Measurements from ENCODE around the gene IL1RAPL1. TPM values are rescaled to one million over a fixed set of nuclear protein-coding genes. Genes with fewer than 3 reads are reported as not detected.

The IL1RAPL1 gene
- total RNA-seq, 4 donors from 2014 or later, result 0.78 TPM; not detected in 3

- no peak for DNase-seq
- H3K9me3 ChIP-seq, result no peaks in the 10 kb centered on the region
- H3K36me3 ChIP-seq, result no peaks in the 10 kb centered on the region
- no peak overlapping the region for H3K4me3 ChIP-seq (replicated peaks in 1 of 3)
- no peak for TF ChIP-seq CTCF (IDR thresholded peaks at IDR 0.05)
- no peak for TF ChIP-seq POLR2A (IDR thresholded peaks at IDR 0.05)
- H3K27ac ChIP-seq, result no peak overlapping the region
- no peaks in the 10 kb centered on the region for H3K27me3 ChIP-seq
- WGBS, 2 donors, result 81 to 90% methylated on average over 2 of the region's 2 CpGs
- no peaks in the 10 kb centered on the region for H3K4me1 ChIP-seq
- intact Hi-C loops (cut with DNase I), result no loop called here
These were observed 943.3 kb downstream of the IL1RAPL1 start for GRCh38 chrX:29530501-29530900.

GRCh38 chrX:29531336-29531735 is 944.1 kb downstream of the IL1RAPL1 start:
- H3K4me1 ChIP-seq, result no peaks in the 10 kb centered on the region
- intact Hi-C loops (cut with DNase I), result no loop called here
- WGBS, 2 donors, result 90 to 98% methylated on average over 4 of the region's 4 CpGs
- no peak for TF ChIP-seq CTCF (IDR thresholded peaks at IDR 0.05)
- TF ChIP-seq POLR2A (IDR thresholded peaks at IDR 0.05), result no peak
- no peaks in the 10 kb centered on the region for H3K27me3 ChIP-seq
- H3K9me3 ChIP-seq, result no peaks in the 10 kb centered on the region
- DNase-seq, result no peak
- H3K27ac ChIP-seq, result no peak overlapping the region
- H3K36me3 ChIP-seq, result no peaks in the 10 kb centered on the region
- H3K4me3 ChIP-seq (replicated peaks in 1 of 3), result no peak overlapping the region

DNA sequence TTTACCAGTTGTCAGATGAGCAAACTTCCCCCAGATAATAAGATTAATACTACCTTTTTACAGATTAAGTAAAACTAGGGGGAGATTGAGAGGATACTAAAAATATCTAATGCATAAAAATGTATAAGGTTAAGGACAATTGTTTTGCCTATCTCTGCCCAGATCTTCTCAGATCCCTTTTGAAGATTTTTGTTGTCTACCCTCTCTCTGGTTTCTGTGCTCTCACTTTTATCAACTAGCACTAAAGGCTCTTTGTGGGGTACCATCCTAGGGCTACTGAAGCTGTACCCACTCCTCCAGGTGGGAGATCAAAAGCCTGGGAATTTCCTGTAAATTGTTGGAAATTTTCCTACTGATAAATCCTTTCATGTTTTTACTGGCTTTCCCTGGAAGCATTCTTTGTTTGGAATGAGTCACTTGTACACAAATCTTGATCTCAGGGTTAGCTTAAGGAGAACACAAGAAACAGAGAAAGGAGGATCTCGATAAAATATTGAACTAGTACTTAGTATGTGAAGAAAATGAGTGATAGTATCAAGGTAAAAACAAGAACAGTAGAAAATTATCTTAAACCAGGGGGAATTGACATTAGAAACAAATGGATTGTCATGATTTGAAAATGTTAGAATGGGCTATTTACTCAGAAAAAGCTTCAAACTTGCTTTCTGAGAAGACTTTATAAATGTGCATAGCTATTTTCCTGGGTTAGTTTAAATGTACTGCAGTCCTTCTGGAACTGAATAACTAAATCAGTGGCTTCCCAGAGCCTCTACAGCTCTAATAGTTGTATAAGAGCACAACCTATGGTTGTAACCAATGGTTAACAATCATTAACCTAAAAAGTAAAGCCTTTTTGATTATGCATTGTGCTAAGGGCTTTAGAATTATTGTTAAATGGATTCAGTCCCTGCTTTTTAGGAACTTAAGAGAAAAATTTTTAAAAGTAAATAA is 948.2 kb downstream of the IL1RAPL1 start:
- H3K27me3 ChIP-seq, result no peaks in the 10 kb centered on the region
- H3K4me3 ChIP-seq (replicated peaks in 1 of 3), result no peak overlapping the region
- no peaks in the 10 kb centered on the region for H3K4me1 ChIP-seq
- no peaks in the 10 kb centered on the region for H3K9me3 ChIP-seq
- no peak for TF ChIP-seq CTCF (IDR thresholded peaks at IDR 0.05)
- TF ChIP-seq POLR2A (IDR thresholded peaks at IDR 0.05), result no peak
- H3K36me3 ChIP-seq, result no peaks in the 10 kb centered on the region
- H3K27ac ChIP-seq, result no peak overlapping the region
- 80 to 87% methylated on average over 1 of the region's 1 CpG for WGBS, 2 donors
- intact Hi-C loops (cut with DNase I), result no loop called here
- no peak for DNase-seq

GRCh38 chrX:29541038-29541437 is 953.8 kb downstream of the IL1RAPL1 start:
- Histone ChIP-seq H3K9me3 (no peaks in the 10 kb centered on the region), H3K36me3 (no peaks in the 10 kb centered on the region), H3K4me1 (no peaks in the 10 kb centered on the region), H3K4me3 (replicated peaks in 1 of 3) (no peak overlapping the region), H3K27ac (no peak overlapping the region), H3K27me3 (no peaks in the 10 kb centered on the region)
- WGBS, 2 donors, result 78 to 81% methylated on average over 3 of the region's 3 CpGs
- no peak for DNase-seq
- intact Hi-C loops (cut with DNase I), result no loop called here
- no peak for TF ChIP-seq POLR2A (IDR thresholded peaks at IDR 0.05)
- TF ChIP-seq CTCF (IDR thresholded peaks at IDR 0.05), result no peak

GRCh38 chrX:29542152-29542551 is 954.9 kb downstream of the IL1RAPL1 start:
- Histone ChIP-seq H3K4me1 (no peaks in the 10 kb centered on the region), H3K27me3 (no peaks in the 10 kb centered on the region), H3K27ac (no peak overlapping the region), H3K4me3 (replicated peaks in 1 of 3) (no peak overlapping the region), H3K36me3 (no peaks in the 10 kb centered on the region), H3K9me3 (no peaks in the 10 kb centered on the region)
- intact Hi-C loops (cut with DNase I), result no loop called here
- no peak for TF ChIP-seq CTCF (IDR thresholded peaks at IDR 0.05)
- no peak for TF ChIP-seq POLR2A (IDR thresholded peaks at IDR 0.05)
- DNase-seq, result no peak
- 65 to 75% methylated on average over 1 of the region's 1 CpG for WGBS, 2 donors

All from thyroid gland (tissue), 4 donors.